B cell (primary cell): ENCODE measurements around the gene BEAN1.
"Not testable (repeated sequence)": the region's sequence is repeated elsewhere in the genome, so short reads cannot be mapped to it uniquely, and the experiment has no call there.

Experiments
- CTCF ChIP-seq: fragments of 200-600 bp; IDR thresholded peaks from one replicate; pipeline ENCODE4 v1.8.0; 2022; ENCODE audit warnings: antibody characterized with exemption, mild to moderate bottlenecking
- EZH2 ChIP-seq: IDR thresholded peaks from 2 replicates; pipeline ENCODE4 v1.6.1; 2012; ENCODE audit warnings: borderline replicate concordance, low read depth, mild to moderate bottlenecking, moderate library complexity, low read length; ENCODE audit not compliant: insufficient read depth, poor library complexity, severe bottlenecking

- not testable (repeated sequence) for TF ChIP-seq EZH2, CTCF
Observed at GRCh38 chr16:66453230-66453629, 26.1 kb downstream of the BEAN1 start.
